HG02943 (cell line): ENCODE measurements around the gene HHATL.

Experiments used
- ATAC-seq: cut with Tn5 transposase; IDR thresholded peaks from one replicate; pipeline ENCODE4 v1.9.1; 2021; ENCODE audit warnings: mild to moderate bottlenecking, low read depth, moderate library complexity; ENCODE audit not compliant: unreplicated experiment

HHATL gene

DNA sequence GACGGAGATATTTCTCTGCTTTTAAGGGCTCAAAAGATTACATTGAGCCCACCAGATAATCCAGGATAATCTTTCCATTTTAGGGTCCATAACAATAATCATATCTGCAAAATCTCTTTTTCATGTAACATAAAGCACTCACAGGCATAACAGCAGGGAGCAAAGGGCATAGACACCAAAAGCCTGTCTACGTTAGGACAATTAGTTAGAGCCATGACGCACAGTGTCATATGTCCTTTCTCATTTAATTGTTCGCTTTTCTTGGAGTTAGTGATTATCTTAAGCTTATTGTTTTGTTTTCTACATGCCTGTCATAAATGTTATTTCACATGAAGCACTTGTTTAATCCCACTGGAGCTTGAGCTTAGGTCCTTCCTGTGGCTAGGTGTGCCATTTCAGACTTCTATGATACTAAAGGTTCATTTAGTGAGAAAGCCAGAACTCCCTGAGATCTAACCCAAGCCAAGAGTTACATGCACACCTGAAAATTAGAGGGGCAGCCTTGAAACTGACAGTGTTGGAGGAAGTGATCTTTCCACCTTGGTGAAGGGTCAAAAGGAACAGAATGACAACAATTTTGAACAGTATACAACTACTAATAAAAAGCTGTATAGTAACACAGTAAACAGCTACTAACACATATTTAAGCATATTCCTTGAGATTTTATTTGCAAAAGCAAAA lies 11.7 kb upstream of the HHATL start:
- ATAC-seq = no peak

DNA sequence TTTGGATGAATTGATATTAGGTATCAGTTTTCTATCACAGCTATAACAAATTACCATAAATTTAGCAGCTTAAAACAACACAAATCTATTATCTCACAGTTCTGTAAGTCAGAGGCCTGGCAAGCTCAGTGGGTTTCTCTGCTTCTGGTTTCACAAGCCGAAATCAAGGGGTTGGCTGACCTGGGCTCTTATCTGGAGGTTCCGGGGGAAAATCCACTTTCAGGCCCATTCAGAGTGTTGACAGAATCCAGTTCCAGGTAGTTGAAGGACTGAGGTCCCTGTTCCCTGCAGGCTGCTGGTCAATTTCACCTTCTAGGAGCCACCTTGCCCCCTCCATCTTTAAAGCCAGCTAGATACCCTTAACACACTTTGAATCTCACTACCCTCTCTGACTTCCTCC lies 11.1 kb upstream of the HHATL start:
- no peak for ATAC-seq

DNA sequence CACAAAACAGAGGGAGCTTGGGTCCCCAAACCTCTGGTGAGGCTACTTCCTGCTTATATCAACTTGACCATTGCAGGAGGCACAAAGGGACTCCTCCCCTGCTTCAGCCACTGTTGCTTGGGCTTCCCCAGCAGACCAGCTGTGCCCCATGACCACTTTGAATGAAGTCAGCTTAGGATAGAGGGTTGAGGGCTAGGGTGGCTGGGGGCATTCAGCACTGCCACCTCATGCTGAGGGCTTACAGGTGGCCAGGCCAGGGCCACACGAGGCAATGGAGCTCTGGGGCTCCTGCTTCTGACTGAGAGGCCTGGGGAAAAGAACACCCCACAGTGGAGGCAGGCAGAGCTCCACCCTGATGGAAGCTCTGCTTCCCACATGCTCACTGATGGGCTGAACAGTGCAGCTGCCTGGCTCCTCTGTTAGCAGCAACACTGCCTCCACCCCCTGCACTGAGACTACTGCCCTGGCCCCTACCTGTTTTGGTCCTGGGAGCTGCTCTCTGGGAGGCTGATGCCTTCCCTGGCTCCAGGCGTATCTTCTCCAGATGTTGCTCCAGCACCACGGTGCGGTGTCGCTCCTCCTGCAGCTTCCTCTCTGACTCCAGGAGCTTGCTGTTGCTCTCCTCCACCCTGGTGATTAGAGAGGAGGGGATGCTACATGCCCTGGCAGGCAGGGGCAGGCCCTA lies 10.2 kb upstream of the HHATL start:
- ATAC-seq = no peak

DNA sequence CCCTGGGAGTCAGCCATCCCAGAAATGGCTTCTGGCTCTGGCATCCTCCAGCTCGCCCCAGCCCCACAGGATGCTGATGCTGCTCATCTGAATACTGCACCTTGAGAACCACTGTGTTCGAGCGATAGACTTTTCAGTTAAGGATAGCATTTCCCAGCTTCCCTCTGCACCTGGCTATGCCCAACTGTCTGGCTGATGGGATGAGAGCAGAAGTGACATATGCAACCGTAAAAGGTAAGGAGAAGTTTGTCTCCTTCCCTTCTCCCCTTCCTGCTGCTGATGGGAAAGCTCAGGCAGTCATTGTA lies 9.7 kb upstream of the HHATL start:
- no peak for ATAC-seq

DNA sequence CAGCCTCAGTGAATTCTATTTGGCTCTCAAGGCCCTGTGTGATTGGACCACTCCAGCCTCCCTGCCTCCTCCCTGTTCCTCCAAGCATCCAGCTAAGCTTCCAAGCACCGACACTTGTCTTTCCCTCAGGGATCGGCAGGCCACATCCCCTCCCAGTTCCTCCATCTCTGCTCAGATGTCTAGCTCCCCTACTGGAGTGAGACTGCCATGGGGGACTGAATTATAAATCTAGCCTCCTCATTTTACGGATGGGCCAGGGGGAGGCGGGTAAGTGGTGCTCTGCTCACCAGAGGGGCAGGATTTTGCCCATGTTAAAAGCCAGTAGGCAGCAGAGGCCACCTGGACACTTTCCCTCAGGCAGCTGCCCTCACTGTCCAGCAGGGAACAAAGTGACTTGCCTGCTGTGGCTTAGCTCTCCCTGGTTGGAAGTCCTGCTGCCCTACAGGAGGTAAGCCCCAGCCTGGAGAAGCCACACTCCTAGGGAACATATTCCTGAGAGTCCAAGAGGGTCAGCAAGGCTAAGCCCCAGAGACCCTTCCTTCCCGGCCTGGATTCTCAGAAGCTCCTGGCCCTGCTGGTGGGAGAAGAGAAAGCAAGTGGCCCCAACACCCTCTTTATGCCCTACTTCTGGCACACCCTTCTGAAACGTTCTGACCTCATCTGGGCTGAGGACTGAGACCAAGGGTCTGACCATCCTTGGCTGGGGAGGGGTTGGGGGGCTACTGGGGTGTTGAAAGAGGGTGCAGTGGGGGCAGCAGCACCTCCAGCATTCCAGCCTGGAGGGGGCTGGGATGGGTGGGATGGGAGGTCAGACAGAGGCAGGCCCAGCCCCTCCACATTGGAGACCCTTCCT lies 9.1 kb upstream of the HHATL start:
- no peak for ATAC-seq

DNA sequence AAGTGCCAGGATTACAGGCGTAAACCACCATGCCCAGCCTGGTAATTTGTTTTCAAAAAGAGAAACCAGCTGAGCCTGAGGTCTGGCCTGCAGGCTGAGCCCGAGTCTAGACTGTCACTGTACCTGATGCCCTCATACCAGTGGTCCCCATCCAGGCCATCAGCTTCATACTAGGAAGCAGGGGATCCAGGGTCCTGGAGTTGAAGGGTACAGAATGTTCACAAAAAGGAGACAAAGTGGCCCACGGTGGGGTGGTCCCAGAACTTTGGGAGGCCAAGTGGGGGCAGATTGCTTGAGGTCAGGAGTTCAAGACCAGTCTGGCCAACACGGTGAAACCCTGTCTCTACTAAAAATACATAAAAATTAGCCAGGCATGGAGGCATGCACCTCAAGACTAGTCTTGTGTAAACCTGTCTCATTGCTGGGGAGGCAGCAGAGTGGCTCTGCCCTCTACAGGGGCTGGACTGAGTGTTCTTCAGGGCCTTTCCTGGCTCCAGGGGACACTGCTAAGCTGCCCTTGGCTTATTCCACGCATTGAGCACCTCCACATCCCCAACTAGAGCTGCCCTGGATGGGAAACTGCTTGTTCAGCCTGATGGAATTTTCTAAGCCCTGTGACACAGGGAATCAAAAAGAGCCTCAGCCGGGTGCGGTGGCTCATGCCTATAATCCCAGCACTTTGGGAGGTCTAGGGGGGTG lies 7.9 kb upstream of the HHATL start:
- ATAC-seq = no peak

DNA sequence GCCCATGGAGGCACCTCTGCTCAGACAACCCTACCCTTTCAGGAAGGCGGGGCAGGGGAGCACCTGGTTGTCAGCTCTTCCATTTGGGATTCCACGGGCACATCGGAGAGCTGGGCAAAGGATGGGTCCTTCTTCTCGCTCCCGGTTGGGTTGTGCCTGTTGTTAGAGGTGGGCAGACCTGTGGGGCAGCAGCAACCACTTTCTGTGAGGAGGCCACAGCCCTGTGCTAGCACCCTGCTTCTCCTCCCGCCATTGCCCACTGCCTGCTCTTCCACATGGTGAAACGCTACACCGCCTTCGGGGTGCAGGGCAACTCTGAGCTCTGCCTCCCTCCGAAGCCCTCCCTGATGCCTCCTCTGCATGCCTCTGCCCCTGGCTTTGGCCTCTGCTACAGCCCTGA lies 7.0 kb upstream of the HHATL start:
- no peak for ATAC-seq

DNA sequence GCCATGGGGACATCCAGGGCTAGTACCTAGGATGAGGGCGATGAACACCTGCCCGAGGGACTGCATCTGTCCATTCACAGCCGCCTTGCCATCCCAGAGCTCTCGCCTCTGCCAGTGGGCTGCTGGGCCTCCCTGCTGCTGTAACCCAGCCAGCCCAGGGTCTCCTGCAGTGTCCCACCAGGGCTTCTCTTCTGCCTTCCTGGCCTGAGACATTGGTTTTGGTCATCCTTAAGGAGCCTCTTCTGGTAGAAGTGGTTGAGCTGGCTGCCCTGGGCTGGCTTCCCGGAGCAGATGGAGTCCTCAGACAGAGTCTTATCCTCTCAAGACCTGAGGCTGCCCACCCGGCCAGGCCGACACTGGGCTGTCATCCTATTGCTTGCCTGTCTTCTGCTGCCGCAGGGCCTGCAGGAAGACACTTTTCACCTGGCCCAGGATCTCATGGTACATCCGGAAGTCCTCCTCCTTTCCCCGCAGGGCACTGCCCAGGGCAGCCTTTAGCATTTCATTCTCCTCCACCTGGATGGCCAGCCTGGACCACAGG lies 6.1 kb upstream of the HHATL start:
- ATAC-seq = no peak

DNA sequence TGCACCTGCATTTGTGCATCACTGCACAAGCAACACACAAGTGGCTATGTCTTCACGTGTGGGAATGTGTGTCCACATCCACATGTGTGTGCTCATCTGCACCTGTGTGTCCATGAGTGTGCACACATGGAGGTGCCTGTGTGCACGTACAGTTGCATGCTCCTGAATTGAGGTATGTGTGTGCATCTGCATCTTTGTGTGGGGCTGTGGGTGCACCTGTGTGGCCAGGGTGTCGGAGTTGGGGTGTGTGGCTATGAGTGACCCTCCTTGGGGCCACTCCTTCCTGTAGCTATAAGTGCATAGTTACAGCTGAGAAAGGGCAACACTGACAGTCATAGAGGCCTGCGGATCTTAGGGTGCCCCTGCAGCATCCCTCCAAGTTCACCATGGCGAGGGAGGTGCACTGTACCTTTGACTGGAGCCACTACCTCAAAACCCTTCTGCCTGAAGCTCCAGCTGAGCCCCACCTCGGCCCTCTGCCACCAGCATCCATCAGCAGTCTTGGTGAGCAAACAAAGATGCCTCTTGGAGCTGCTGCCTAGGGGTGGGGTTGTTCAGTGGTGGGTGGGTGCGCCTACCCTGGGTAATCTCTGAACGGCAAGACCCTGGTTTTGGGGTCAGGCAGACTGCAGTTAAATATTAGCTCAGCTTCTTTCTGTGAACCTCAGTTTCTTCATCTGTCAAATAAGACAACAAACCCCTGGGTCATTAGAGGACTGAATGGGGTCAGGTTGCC lies 5.2 kb upstream of the HHATL start:
- ATAC-seq = no peak

DNA sequence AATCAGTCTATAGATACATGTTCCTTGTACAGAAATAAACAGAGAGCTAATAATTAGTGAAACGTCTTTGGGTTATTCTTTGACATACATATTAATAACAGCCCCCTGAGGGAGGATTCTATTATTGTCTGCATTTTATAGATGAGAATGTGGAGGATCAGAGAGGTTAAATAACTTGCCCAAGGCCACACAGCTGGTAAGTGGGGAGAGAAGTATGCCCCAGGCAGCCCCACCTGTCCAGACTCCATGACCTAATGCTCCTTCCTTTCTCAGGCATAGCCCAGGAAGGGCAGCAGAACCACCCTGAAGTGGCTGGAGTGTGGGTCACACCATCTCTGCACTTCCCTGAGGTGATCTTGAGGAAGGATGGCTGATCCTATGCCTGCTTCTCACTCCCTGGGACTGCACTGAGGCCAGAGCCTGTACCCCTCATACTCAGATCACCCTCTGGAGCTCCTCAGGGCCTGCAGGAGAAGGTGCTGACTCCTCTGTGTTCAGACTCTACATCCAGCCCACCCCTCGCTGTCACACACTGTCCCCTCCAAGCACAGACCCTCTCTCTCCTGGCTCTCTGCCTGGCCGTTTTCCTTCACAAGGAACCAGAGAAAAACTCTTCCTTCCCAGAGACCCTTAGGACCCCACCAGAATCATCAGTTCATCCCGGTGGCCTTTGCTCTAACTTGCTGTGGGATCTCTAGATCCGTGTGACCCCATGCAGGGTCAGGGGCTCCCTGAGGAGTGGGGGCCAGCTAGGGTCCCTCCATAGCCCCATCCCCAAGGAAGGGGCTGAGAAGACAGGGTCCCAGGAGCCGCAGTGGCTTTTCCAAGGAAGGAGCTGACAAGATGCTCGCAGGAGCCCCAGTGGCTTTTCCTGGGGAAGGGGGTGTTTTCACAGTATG lies 4.4 kb upstream of the HHATL start:
- ATAC-seq = no peak

DNA sequence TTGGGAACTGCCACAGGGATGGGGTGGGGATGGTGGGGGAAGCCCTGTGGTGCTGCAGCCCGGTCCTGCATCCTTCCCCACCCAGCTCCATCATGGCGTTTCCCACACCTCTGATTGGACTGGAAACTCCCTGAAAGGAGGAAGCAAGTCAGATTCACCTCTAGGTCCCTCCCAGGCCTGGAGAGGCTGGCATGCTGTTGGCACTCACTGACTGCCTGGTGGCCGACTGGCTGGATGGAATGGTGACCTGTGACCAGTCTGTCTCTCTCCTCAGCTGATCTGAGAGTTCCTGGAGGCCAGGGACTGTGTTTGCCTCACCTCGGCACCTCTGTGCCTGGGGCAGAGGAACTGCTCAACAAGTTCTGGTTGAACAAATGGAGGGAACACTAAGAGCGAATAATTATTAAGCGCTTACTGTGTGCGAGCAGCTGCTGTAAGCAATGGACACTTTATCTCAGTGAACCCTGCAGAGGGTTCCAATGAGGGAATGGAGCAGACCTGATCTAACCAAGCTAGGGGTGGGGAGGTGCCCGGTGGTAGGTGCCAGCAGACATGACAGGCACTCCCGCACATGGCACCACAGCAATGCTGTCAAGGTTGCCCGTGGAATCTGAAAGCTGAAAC lies 3.5 kb upstream of the HHATL start:
- no peak for ATAC-seq

DNA sequence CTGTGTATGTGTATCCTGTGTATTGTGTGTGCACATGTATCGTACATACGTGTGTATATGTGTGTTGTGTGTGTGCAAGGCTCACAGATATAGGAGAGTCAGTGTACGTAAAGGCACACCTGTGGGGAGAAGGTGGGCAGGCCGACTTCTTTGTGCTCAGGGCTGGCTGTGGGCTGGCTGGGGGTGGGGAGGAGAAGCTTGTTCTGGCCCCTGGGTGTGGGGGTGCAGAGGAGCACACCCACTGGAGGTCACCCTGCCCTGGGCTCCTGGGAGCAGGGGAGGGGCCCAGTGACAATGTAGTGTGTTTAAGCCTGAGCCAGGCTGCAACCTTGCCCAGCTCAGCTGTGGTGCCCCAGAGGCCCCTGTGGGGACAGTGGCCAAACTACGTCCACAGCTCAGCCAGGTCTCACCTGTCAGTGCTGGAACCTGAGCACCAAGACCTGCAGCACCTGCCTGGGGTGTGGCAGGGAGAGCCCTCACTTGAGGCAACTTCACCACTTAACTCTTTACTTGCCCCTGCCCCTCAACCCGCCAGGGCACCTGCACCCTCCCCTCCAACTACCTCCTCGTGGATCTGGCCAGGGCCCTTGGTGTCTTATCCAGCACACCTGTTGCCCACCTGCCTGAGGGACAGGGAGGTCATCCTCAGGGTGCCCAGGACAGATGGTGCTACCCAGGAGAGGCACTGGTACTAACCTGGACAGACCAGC lies 2.6 kb upstream of the HHATL start:
- ATAC-seq = no peak

DNA sequence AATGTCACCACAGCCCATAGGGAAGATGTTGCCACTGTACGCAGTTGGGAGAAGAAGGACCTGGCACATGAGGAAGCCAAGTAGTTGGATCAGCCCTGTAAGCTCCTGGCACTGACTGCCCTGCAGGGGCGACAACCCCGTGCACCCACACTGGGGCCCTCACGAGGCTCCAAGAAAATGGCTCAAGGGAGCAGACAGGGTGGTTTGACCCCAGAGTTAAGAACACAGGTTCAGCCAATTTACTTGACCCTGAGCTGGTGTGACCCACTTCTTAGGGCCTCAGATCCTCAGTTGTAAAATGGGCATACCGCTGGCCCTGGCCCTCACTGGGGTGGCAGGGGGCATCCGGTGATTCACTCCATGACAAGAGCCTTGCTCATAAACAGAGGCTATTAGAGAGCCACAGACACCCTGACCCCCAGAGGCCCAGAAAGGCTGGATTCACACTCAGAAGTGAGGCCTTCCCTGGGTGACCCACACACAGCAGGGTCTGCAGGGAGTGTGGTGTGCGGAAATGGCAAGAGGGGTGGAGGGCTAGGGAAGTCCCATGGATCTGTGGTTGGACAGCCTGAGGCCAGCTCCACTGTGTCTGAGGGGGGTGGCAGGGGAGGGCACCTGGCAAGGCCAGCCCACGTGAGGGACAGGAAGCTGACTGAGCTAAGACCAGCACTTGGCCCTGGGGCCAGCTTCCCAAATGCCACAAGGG lies 1.7 kb upstream of the HHATL start:
- no peak for ATAC-seq

DNA sequence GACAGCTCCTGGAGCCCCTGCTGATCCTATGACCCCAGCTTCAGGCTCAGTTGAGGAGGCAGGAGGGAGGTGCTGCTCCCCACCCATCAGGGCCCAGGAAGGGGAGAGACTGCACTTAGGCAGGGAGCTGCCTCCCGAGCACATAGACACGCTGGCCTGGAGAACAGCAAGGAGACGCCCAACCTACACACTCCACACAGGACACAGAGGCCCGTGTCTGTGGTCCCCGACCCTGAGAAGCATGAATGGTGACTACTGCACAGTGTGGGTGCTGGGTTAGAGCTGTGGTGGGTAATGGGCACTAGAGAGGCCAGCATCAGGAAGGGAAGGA lies 1.1 kb upstream of the HHATL start:
- no peak for ATAC-seq

DNA sequence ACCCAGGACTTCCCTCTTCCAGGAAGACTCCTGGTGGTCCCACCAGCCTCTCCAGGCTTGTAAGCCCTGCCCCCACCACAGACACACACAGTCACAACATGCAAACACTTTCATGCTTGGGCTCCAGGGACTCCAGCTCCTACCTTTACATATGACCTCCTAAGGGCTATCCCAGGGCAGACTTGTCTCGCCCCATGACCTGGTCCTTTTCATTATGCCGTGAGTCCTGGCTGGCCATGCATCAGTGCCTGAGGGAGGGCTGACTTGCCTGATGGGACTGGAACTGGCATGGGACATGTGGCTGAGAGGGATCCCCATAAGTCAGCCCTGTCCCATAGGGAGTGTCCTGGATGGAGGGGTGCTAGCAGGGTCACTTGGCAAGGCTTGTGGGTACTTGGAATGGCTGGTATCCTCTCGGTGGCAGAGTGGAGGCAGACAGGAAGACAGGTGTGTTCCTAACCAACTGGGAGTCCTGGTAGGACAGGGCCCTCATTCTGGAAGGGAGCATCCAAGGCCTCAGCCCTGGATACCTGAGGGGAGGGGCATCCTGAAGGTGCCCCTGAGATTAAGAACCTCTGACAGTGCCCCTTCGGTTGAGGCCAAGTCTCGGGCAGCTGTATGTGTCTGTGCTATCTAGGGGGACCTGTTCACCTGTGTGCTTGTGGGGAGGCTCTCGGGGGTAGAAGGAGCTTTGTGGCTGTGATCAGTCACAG lies 540 bp upstream of the HHATL start:
- ATAC-seq = no peak

DNA sequence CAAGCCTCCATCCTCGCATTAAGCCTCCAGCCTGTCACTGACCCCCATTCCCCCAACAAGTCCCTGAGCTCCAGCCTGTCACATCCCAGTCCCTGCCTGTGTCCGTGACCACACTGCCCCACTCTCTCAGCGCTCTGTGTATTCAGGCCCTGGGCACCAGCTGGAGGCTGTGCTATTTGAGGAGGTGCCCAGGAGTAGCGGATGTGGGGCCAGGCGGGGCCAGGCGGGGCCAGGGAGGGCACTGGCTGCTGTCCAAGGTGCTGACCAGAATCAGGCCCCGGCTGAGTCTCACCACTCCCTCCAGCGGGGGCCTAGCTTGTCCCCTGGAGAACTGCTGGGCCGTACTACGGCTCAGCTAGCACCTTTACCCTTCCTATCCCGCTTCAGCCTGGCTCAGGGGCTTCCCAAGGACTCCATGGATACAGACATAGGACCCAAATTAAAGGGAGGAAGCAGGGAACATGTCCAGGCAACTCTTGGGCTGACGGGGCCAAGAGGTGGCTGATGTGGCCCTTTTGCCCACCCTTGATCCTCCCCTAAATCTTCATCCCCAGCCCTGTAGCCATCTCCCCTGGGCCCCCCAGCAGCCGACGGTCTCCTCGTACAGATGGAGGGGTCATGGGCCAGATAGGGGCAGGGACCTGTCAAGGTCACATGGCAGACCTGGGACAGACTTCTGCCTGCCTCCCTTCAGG lies 1.1 kb downstream of the HHATL start:
- no peak for ATAC-seq
